GM12891 (cell line): ENCODE measurements around the gene PTPRG.

Experiments
- DNase-seq: peaks from one replicate; pipeline ENCODE4 v3.0.0; 2011; ENCODE audit warnings: low spot score; ENCODE audit not compliant: insufficient read length
- FAIRE-seq: peaks from 2 replicates; lab custom pipeline; 2011; peaks lifted over from hg19 to GRCh38; lab: Jason Lieb, UNC
- PAX5 ChIP-seq: IDR thresholded peaks from 2 replicates; pipeline ENCODE4 v1.6.1; 2011; ENCODE audit warnings: low read length, moderate library complexity, mild to moderate bottlenecking; ENCODE audit not compliant: insufficient read depth, severe bottlenecking
- POLR2A ChIP-seq: IDR thresholded peaks from 2 replicates; pipeline ENCODE4 v1.6.1; 2011; ENCODE audit warnings: low read depth, low read length, control low read depth
- POLR2AphosphoS5 ChIP-seq: IDR thresholded peaks from 2 replicates; pipeline ENCODE4 v1.6.1; 2011; ENCODE audit warnings: low read depth, low read length, control low read depth
- POU2F2 ChIP-seq: IDR thresholded peaks from 2 replicates; pipeline ENCODE4 v1.6.1; 2011; ENCODE audit warnings: low read depth, mild to moderate bottlenecking, control low read depth, low read length, moderate library complexity
- SPI1 ChIP-seq: IDR thresholded peaks from 2 replicates; pipeline ENCODE4 v1.6.1; 2011; ENCODE audit warnings: low read depth, low read length, control low read depth
- TAF1 ChIP-seq: IDR thresholded peaks from 2 replicates; pipeline ENCODE4 v1.6.1; 2011; ENCODE audit warnings: low read depth, low read length, control low read depth

Gene PTPRG

DNA sequence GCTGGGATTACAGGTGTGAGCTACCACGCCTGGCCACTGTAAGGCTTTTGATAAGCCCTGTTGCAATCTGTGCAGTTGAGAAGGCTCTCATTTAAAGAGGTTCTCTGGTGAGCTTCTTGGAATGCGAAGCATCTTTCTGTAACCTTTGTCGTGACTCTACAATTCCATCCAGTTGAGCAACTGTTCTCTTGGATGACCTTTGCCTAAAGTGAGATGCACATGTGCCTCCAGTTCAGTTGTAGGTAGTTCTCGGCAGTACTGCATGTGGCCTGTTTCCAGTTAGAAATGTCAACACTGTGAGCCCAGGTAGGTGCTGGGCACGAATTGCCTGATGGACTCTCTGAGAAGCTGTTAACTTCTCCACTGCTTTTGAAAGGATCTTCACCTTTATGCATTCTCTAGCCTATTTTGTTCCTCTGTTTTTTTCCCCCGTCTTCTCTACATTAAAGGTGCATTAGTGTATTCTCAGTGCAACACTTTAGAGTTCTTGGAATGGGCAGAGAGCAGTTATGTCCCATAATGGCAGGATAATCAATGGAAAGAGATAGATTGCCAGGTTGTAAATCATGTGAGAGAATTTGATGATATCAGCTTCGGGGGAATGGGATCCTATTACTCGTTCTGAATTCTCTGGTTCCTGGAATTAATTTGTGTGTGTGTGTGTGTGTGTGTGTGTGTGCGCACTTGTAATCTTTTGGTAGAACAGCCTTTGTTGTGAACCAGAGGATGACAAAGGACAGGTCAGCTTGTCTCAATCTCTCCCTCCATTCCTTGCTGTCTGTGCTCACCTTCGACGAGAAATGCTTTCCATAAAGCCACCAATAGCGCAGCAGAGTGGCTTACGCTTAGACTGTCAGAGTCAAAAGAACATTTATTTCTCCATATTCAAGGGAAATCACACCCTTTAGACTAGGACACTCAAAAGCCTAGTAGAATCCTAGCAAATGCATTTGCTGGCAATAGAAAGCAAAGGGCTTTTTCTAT lies 51.1 kb downstream of the PTPRG start:
- TF ChIP-seq POLR2A (no peak), TAF1 (no peak), PAX5 (no peak), SPI1 (no peak), POLR2AphosphoS5 (no peak), POU2F2 (no peak)
- FAIRE-seq (no peak), DNase-seq (no peak)

DNA sequence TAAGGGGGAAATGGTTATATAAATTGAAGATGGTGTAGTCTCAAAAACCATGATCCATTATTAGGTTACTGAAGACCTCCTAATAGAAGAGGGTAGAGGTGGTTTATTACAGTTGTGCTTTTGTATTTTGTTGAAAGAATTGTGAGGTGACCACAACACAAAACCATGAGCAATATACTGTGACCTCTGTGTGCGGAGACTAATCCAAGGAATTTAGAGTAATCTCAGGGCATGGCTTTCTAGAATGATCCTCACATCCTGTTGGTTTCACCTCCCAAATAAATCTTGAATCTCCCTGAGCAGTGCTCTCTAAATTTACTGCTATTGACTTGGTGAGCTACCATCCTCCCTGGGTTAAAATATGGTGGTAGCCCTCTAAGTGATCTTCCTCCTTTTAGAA lies 52.3 kb downstream of the PTPRG start:
- FAIRE-seq = no peak
- no peak for DNase-seq
- no peak for TF ChIP-seq TAF1
- TF ChIP-seq SPI1 = no peak
- no peak for TF ChIP-seq PAX5
- TF ChIP-seq POLR2A = no peak
- TF ChIP-seq POLR2AphosphoS5 = no peak
- TF ChIP-seq POU2F2 = no peak

GRCh38 chr3:61615643-61616042 lies 54.3 kb downstream of the PTPRG start:
- no peak for DNase-seq
- TF ChIP-seq POLR2A (no peak), POLR2AphosphoS5 (no peak), TAF1 (no peak), SPI1 (no peak), POU2F2 (no peak), PAX5 (no peak)
- no peak for FAIRE-seq

DNA sequence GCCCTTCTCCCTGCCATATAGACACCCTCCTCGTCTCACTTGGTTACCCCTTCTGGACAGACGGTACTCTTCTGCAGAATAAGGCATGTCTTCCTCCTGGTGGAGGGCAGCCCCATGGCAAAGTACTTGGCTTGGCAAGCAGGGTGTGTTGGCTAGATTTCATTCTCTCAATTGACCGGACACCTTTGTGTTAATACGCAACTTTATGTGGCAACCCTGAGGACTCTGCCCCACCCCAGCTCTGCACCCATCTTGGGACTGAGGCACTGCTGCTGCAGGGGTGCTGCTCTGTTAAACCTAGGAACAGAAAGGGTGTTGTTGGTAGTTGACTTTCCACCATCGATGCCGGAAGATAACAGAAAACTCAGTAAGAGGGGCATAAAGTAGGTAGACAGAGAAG lies 55.2 kb downstream of the PTPRG start:
- FAIRE-seq = no peak
- no peak for DNase-seq
- no peak for TF ChIP-seq POLR2AphosphoS5
- no peak for TF ChIP-seq PAX5
- no peak for TF ChIP-seq POLR2A
- no peak for TF ChIP-seq TAF1
- TF ChIP-seq SPI1 = no peak
- no peak for TF ChIP-seq POU2F2

DNA sequence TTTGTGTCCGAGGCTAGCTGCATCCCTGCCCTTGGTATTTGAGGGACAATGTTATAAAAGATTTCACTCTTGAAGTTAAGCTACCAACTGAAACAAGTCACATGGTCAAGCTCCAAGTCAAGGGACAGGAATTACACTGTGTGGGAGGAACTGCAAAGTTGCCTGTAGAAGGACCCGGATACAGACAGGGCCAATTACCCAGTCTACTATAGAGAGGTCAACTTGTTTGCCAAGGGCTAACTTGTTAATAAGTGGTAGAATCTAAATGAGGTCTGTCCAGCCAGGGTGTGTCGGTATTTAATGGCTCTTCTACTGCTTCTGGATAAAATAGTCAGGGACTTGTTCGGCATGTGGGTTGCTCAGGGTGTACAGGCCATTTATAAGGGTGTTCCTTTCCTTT lies 55.7 kb downstream of the PTPRG start:
- TF ChIP-seq POLR2A = no peak
- TF ChIP-seq POLR2AphosphoS5 = no peak
- no peak for TF ChIP-seq TAF1
- no peak for TF ChIP-seq SPI1
- TF ChIP-seq POU2F2 = no peak
- TF ChIP-seq PAX5 = no peak
- FAIRE-seq (no peak), DNase-seq (no peak)

DNA sequence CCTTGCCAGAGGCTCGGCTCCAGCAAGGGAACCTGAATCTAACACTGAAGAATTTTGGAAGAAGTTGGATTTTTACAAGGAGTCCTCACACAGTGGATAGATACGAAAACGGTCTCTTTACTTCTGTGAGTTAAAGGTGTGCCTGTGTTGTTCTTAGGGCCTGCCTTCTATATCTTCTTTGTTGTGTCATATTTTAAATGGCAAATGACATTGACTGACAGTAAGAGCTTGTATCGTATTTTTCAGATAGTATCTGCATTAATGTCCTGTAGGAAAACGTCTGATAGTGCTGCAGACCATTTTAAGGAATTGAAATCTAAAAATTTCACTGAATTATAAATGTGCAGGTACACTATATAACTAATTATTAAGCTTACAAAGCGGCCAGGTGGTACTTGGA lies 56.3 kb downstream of the PTPRG start:
- TF ChIP-seq SPI1 (no peak), POLR2A (no peak), PAX5 (no peak), POLR2AphosphoS5 (no peak), TAF1 (no peak), POU2F2 (no peak)
- no peak for DNase-seq
- no peak for FAIRE-seq

DNA sequence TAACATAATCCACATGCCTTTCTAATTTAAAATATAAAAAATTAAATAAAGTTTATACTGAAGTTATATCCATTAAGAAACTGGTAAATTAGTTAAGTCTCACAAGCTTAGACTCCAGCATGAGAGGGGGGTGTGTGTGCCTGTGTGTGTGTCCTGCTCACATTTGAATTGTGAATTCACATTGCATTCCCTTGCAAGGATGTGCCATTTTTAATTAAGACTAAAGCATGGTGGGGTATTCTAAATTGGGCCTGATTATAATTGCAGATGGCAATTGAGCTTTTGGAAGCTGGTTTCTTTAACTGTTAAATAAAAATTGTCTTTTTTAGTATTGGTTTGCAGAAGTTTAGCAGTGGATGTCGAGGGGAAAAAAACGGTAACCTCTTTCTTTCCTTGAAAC lies 56.9 kb downstream of the PTPRG start:
- TF ChIP-seq SPI1 = no peak
- TF ChIP-seq POLR2A = no peak
- TF ChIP-seq POU2F2 = no peak
- TF ChIP-seq POLR2AphosphoS5 = no peak
- no peak for TF ChIP-seq PAX5
- no peak for TF ChIP-seq TAF1
- no peak for DNase-seq
- FAIRE-seq = no peak

GRCh38 chr3:61618871-61619270 lies 57.5 kb downstream of the PTPRG start:
- FAIRE-seq (no peak), DNase-seq (no peak)
- TF ChIP-seq POLR2A (no peak), PAX5 (no peak), POU2F2 (no peak), TAF1 (no peak), SPI1 (no peak), POLR2AphosphoS5 (no peak)

- FAIRE-seq = no peak
- DNase-seq = no peak
- no peak for TF ChIP-seq POU2F2
- no peak for TF ChIP-seq TAF1
- no peak for TF ChIP-seq SPI1
- no peak for TF ChIP-seq PAX5
- TF ChIP-seq POLR2A = no peak
- no peak for TF ChIP-seq POLR2AphosphoS5
Observed at GRCh38 chr3:61620073-61620472, 58.7 kb downstream of the PTPRG start.

DNA sequence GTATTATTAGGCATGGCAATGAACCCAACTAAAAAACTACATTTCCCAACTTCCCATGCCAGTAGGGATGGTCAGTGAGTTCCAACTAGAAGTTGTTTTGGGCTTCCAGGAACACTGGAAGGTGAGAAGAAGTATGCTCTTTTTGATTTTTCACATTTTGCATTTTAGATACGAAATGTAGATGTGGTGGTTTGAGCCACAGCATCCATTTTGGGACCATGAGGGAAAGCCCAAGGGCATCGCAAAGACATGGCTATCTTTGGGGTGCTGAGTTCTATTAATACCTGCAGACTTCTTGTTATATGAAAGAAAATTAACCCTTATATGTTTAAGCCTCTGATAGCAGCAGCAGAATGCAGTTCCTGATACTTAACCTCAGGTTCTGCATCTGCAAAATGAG lies 62.9 kb downstream of the PTPRG start:
- TF ChIP-seq PAX5 (no peak), SPI1 (no peak), POLR2AphosphoS5 (no peak), TAF1 (no peak), POU2F2 (no peak), POLR2A (no peak)
- DNase-seq (no peak), FAIRE-seq (no peak)
